Epithelial cell of esophagus (primary cell): ENCODE data around the gene RALBP1.
"Not testable (repeated sequence)": the region's sequence is repeated elsewhere in the genome, so short reads cannot be mapped to it uniquely, and the experiment has no call there.

Source experiments
- DNase-seq: peaks from one replicate; pipeline ENCODE4 v3.0.0; 2010; ENCODE audit warnings: low read depth
- H3K4me3 ChIP-seq: 2 replicates; pipeline ENCODE4 v1.5.1; 2011; ENCODE audit warnings: mild to moderate bottlenecking, low read length, control low read depth
- TF ChIP-seq, protein P1 (sequence below): IDR thresholded peaks from 2 replicates; pipeline ENCODE4 v1.5.1; 2011; ENCODE audit warnings: low read depth, mild to moderate bottlenecking, low read length, control low read depth, inconsistent platforms; ENCODE audit not compliant: insufficient read depth; ENCODE audit errors: missing control alignments

The RALBP1 gene

DNA sequence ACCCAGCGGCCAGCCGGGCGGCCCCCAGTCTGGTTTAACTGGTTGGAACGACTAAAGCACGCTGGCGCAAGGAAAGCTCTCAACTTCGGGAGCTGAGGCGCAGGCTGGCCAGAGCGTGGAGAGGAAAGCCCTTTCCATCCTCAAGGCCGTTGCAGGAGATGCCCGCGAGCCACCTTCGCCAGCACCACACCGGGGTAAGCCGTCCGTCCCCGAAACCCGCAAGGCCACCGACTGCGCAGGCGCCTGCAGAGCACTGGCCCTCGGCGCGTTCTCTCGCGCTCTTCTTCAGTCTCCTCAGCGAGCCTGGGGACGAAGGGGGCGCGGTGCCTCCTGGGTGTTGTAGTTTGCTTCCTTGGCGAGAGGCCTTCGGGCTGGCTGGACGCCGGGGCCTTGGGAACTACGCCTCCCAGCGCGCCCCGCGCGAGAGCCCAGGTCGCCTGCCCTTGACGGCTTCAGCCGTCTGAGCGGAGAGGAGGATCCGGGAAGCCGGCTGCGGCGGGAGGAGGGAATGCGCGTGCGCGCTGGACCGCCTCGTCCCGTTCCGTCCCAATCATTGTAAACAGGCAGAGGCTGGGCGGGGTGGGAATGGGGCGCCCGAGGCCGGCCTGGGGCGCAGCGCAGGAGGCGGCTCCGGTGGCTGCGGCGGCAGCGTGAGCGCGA is at the start of gene RALBP1:
Gene RALBP1 (plus strand): TSS at position 531 of the 660 bp plus-strand sequence. CDS start 37,533 bp downstream, outside the sequence.
- H3K4me3 ChIP-seq, result peak within 1 kb of the TSS; percentile 83
- TF ChIP-seq, protein P1, sequence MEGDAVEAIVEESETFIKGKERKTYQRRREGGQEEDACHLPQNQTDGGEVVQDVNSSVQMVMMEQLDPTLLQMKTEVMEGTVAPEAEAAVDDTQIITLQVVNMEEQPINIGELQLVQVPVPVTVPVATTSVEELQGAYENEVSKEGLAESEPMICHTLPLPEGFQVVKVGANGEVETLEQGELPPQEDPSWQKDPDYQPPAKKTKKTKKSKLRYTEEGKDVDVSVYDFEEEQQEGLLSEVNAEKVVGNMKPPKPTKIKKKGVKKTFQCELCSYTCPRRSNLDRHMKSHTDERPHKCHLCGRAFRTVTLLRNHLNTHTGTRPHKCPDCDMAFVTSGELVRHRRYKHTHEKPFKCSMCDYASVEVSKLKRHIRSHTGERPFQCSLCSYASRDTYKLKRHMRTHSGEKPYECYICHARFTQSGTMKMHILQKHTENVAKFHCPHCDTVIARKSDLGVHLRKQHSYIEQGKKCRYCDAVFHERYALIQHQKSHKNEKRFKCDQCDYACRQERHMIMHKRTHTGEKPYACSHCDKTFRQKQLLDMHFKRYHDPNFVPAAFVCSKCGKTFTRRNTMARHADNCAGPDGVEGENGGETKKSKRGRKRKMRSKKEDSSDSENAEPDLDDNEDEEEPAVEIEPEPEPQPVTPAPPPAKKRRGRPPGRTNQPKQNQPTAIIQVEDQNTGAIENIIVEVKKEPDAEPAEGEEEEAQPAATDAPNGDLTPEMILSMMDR, result no peak
- peak; percentile 100 for DNase-seq

DNA sequence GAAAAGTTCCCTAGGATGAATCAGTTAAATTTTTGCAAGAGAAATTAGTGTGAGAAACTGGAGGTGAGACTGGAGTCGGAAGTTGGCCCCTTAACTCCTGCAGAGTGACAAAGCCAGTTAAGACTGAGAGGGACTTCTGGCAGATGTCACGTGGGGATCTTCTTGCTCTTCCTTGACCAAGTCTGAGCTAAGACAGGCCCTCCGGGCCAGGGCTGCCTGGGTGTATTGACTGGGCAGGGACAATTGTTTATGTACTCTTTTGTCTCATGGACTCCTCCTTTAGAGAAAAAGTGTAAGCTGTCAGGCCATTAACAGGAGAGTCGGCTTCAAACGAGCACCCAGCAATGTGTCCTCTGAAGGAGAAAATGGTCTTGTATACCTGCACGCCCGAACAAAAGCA is 48.6 kb upstream of the RALBP1 start:
- no peak for DNase-seq
- TF ChIP-seq, protein P1, result no peak
- H3K4me3 ChIP-seq, result no peak overlapping the region

DNA sequence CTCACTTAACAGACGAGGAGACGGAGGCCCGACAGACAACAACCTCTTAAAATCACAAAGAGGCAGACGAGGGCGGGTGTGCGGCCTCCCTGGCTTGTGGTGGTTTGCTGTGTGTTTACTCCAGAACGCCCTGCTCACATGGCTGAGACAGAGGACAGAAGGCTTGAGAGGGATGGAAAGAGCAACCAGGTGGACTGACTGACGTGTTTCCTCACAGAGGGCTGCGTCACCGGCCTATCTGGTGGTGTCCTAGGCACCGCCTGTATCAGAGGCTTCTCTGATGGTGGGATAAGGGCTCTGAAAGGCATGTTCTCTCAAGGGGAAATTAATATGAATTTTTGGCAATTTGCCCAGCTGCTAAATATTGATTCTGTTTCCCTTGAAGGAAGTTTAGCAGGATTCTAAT is 47.0 kb upstream of the RALBP1 start:
- TF ChIP-seq, protein P1, result no peak
- no peak overlapping the region for H3K4me3 ChIP-seq
- no peak for DNase-seq

DNA sequence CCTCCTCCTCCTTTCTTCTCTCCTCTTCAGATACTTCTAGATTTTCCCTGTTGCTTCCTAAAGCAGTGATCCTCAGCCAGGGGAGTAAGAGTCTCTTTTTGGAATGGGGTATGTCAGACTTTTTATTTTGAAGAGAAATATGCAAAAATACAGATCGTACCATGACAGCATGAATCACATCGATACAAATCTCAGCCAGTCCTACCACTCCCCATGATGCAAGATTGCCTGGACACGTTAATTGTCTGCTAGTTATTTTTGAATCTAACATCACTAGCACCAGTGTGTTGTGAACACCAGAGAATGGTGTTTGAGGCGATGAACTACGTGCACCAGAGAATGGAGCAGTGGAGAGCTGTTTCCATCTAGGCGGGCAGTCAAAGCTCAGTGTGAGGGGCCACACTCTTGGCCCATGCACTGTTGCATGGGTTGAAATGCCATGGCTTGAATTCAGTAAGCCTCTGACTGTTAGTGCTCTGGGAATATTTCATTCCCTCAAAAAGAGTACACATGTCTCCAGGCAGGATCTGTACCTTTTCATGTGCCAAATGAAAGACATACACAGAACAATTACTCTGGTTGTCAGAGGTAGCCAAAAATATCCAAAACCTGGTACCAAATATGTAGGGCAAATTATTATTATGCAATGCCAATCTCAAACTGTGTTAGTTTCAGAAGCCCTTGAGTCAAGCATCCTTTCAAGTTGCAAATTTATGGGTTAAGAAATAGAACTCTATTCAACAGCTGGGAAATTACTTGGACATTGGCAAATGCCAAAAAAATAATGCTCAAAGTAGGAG is 46.3 kb upstream of the RALBP1 start:
- DNase-seq, result peak; percentile 82
- H3K4me3 ChIP-seq, result no peak overlapping the region

DNA sequence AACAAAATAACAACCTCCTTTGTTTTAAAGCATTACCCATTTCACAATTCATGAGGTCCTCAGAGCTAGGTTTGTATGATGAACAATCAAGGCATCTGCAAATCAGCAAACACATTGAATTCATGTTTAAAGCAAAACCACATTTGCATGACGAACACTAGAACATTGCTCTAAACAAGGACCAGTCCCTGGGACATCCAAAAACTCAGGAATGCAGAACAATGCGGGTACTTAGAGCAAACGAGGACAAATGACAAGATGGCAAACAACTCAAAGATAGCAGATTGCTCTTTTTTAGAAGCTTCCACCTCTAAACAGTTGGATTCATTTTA is 45.7 kb upstream of the RALBP1 start:
- no peak overlapping the region for H3K4me3 ChIP-seq
- TF ChIP-seq, protein P1, result no peak
- DNase-seq, result peak; percentile 20

More for the DNA sequence above, 46.3 kb upstream of the RALBP1 start:
- TF ChIP-seq, protein P1, result no peak

DNA sequence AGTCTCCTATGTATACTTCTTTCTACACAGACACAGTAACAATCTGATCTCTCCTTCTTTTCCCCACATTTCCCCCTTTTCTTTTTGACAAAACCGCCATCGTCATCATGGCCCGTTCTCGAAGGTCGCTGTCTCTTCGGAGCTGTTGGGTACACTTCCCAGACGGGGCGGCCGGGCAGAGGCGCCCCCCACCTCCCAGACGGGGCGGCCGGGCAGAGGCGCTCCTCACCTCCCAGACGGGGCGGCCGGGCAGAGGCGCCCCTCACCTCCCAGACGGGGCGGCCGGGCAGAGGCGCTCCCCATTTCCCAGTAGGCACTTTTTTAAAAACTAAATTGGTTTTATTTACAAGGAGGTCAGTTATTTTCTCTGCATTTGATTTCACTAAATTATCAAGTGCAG is 45.0 kb upstream of the RALBP1 start:
- not testable (repeated sequence) for DNase-seq, H3K4me3 ChIP-seq

DNA sequence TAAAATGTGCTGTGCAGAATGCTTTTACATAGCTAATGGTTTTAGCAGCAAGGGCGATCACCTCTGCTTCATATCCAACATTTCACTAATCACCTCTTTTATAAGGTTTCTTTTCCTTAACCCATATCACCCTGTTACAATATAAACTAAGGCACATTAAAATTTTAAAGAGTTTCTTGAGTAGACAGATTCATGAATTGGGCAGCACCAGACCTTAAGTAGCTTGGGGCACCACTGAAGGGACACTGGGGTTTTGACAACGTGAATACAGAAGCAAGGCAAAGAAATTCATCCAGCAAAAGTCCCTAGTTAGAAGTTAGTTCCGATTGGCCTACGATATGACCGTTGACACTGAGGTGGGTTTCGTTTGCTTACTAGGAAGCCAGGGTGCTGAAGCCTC is 44.0 kb upstream of the RALBP1 start:
- H3K4me3 ChIP-seq, result no peak overlapping the region
- TF ChIP-seq, protein P1, result no peak
- DNase-seq, result no peak

DNA sequence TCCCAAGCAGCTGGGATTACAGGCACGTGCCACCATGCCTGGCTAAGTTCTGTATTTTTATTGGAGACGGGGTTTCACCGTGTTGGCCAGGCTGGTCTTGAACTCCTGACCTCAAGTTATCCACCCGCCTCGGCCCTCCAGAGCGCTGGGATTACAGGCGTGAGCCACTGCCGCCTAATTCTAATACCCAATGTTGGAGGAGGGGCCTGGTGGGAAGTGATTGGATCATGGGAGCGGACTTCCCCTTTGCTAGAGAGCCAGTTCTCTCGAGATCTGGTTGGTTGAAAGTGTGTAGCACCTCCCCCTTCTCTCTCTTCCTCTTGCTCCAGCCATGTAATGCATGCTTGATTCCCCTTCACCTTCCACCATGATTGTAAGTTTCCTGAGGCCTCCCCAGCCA is 42.2 kb upstream of the RALBP1 start:
- DNase-seq, H3K4me3 ChIP-seq: not testable (repeated sequence)
